HG02763 (cell line): Measurements from ENCODE around the gene PTPRCAP.
"Not testable (repeated sequence)": the region's sequence is repeated elsewhere in the genome, so short reads cannot be mapped to it uniquely, and the experiment has no call there.

ENCODE experiments used
- ATAC-seq: cut with Tn5 transposase; IDR thresholded peaks from one replicate; pipeline ENCODE4 v1.9.1; 2021; ENCODE audit warnings: mild to moderate bottlenecking, moderate library complexity; ENCODE audit not compliant: unreplicated experiment

Gene PTPRCAP

GRCh38 chr11:67428052-67429001 is 9.2 kb downstream of the PTPRCAP start, which contains the start of gene RPS6KB2:
TSS of gene RPS6KB2 (plus strand) at chr11:67428494. CDS start at chr11:67428546, 52 bp downstream.
- peak; percentile 82 for ATAC-seq

DNA sequence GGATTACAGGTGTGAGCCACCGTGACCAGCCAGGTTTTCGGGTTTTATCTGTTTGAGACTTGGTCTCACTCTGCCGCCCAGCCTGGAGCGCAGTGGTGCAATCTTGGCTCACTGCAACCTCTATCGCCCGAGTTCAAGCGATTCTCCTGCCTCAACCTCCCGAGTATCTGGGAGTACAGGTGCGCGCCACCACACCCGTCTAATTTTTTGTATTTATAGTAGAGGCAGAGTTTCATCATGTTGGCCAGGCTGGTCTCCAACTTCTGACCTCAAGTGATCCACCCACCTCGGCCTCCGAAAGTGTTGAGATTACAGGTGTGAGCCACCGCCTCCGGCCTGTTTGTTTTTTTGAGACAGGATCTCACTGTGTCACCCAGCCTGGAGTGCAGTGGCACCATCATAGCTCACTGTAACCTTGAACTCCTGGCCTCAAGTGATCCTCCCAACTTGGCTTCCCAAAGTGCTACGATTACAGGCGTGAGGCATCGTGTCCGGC is 10.1 kb downstream of the PTPRCAP start:
- not testable (repeated sequence) for ATAC-seq

GRCh38 chr11:67423891-67424613 is 13.4 kb downstream of the PTPRCAP start:
- no peak for ATAC-seq

DNA sequence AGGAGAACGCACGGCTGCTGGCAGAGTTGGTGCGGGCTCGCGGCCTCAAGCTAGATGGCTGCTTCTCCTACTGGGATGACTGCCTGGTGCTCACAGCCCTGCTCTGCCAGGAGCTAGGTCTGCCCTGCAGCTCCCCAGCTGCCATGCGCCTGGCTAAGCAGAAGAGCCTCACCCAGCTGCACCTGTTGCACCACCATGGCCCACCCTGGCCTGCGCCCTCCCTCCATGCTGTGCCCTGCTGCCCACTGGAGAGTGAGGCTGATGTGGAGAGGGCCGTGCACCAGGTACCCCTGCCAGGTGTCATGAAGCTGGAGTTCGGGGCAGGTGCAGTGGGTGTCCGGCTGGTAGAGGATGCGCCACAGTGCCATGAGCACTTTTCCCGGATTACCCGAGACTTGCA is 14.0 kb downstream of the PTPRCAP start:
- ATAC-seq: no peak

GRCh38 chr11:67422891-67423290 is 14.6 kb downstream of the PTPRCAP start:
- ATAC-seq: no peak

DNA sequence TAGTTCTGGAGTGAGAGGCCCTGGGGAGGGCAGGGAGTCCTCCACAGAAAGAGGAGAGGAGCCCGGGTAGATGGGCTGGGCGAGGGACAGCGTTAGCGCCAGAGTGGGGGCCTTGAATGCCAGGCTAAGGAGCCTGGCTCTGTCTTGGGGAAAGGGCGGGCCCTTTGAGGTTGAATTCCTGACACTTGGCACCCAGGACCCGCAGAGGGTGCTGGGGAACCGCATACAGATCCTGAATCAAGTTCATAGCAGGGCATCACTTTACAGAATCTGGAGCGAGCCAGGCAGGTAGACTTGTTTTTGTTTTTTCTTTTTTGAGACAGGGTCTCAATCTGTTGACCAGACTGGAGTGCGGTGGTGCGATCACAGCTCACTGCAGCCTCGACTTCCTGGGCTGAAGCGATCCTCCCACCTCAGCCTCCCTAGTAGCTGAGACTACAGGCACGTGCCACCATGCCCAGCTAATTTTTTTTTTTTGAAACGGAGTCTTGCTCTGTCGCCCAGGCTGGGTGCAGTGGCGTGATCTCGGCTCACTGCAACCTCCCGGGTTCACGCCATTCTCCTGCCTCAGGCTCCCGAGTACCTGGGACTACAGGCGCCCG is 16.0 kb downstream of the PTPRCAP start:
- no peak for ATAC-seq

DNA sequence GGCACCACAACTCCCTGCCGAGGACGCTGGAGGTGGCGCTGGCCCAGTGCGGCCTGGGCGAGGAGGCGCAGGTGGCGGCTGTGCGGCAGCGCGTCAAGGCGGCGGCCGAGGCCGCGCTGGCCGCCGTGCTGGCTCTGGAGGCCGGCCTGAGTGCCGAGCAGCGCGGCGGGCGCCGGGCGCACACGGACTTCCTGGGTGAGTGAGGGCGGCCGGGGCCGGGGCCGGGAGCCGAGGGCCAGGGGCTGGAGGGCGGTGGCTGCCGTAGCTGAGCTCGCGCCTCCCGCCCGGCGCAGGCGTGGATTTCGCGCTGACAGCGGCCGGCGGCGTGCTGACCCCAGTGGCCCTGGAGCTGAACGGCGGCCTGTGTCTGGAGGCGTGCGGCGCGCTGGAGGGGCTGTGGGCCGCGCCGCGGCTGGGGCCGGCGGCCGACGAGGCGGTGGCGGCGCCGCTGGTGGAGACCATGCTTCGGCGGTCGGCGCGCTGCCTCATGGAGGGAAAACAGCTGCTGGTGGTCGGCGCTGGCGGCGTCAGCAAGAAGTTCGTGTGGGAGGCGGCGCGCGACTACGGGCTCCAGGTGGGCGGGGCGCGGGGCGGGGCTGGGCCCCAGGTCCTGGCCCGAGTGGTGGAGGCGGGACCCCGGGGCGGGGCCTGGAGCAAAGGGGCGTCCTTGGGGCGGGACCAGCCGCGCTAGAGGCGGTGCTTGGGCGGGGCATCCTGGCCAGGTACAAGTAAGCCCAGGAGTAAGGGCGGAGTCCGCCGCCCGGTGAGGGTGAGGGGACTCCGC is 16.6 kb downstream of the PTPRCAP start:
- ATAC-seq: peak; percentile 76

DNA sequence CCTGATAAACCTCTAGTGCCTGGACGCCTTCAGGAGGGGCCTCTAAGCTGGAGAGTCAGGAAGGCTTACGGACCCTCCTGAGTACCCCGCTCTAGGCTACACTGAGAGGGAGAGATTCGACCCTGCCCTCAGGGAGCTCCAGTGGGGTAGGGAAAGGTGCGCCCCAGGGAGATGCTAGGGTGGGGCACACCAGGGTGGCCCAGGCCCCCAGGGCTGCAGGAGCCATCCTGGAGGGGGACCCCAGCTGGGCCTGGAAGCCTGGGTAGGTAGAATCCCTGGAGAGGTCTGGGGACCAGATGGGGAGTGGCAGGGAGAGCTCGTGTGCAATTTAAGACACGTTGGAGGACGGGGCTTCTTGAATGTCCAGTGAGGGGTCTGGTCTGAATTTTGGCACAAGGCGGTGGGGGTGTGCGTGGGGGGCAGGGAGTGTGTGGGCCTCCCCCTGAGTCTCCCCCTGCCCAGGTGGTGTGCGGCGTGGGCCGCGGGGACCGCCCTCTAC is 17.3 kb downstream of the PTPRCAP start:
- no peak for ATAC-seq

DNA sequence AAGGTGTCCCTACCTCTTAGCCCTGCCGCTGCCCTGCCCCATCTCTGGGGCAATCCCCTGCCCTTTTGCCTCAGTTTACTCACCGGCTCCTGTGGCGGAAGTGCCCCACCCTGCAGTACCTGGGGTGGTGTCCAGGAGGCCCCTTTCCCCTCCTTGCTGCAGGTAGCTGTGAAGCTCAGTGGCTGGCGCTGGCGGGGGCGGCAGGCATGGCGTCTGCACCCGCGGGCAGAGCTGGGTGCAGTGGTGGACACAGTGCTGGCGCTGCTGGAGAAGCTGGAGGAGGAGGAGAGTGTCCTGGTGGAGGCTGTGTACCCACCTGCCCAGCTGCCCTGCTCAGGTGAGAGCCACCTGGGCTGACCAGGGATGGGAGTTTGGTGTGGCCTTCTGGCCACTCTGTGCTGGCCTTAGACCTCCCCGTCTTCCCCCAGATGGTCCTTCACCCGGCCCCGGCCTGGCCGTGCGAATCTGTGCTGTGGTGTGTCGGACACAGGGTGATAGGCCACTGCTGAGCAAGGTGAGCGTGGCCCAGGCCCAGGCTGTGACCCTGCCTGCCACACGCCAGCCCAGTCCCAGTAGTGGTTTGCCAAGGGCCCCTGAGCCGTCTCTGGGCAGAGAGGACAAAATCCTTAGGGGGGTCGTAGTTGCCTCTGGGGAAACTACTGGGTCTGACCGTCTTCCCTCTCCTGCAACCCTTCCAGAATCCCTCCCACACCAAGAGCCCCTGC is 18.0 kb downstream of the PTPRCAP start:
- ATAC-seq: no peak

DNA sequence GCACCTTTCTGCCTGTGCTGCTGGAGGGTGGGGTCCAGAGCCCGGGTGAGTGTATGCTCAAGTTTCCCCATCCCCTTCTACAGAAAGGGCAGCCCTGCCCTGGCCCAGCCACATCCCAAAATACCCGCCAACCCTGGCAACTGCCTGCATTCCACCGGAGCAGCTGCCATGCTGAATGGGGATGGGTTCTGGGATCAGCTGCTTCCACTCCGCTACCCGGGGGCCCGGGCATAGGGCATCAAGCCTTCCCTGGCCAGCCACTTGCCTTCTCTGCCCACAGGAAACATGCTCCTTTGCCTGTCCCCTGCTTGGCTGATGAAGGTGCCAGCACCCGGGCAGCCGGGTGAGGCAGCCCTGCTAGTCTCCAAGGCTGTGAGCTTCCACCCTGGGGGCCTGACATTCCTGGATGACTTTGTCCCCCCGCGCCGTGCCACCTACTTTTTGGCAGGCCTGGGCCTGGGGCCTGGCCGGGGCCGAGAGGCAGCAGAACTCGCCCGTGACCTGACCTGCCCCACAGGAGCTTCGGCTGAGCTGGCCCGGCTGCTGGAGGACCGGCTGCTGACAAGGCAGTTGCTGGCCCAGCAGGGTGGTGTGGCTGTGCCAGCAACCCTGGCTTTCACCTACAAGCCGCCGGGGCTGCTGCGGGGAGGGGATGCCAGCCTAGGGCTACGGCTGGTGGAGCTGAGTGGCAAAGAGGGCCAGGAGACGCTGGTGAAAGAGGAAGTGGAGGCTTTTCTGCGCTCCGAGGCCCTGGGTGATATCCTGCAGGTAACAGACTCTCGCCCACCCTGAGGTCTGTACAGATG is 18.8 kb downstream of the PTPRCAP start:
- ATAC-seq: no peak

DNA sequence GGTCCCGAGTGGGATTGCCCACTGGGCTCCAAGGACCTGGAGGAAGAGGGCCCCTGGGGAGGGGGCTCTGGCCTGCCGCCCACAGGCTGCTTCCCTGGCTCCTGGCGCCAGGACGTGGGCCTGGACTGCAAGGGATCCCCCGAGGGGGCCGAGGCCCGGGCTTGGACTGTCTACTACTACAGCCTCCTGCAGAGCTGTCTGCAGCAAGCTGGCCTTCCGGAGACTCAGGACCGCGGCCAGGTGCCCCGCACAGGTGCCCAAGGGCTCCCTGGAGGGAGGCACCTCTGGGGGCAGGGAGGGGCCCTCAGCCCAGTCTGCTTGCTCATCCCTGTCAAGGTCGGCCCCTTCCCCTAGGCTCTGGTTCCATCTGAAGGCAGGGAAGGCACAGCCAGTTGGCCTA is 20.1 kb downstream of the PTPRCAP start:
- ATAC-seq: no peak

DNA sequence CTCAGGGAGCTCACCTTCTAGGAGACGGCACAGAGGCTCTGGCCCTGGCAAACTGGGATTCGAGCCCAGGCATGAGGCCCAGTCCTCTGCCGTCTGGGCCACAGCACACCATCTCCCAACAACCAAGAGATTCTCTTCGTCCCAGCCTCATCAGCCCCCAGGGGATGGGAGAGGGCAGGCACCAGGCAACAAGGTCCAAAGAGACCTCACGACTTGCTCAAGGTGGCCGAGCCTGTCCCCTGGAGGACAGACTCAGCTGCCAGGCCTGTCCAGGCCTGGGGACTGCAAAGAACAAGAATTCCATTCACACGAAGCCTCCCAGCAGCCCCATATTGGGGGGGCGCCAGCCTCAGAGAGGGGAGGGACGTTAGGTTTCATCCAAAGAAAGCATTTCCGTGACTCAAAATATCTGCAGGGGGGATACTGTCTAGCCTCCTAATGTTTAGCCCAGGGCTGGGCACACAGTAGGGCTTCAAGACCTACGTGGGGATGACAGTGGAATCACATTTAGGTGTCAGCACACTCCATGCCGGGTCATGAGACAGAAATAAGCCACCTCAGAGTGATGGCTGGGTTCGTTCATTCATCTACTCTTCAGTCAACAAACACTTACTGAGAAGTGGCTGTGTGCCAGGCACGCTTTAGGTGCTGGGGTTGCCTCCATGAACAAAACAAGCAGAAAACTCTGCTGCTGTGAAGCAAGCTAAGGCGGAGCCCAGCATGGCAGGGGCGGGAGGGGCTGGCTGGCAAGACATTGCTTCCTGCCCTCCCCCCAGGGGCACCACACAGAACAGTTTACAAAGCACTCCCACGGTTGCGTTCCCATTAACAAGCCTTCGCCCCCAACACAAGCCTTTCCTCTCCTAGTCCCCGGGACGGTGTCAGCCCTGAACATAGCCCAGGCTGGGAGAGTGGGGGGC is 20.8 kb downstream of the PTPRCAP start:
- no peak for ATAC-seq

- no peak for ATAC-seq
Observed at GRCh38 chr11:67415501-67416304, 21.8 kb downstream of the PTPRCAP start, which contains the start of gene CARNS1. TSS of gene CARNS1 (plus strand) at chr11:67415678. CDS start at chr11:67416200, 522 bp downstream.

DNA sequence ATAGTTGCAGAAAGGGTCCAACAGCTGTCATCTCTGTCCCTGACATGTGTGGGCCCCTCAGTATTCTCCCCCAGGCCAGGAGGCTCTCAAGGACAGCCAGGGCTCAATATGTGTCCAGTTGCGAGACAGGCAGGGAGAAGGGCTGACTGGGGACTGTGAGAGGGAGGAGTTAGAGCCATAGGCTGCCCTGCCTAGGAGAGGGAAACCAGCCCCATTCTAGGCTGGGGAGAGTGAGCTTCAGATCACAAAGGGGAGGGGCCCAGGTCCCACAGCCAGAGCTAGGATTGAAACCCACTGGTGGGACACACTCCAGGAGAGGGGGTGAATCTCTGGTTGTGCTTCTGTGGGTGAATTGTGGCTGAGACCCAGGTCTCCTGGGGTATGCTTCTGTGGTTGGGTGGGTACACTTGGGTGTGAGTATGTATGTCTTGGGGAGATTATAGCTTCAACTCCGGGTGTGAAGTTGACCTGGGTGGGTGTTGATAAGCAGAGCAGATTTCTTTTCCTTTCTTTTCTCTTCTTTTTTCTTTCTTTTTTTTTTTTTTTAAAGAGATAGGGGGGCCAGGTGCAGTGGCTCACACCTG is 24.1 kb downstream of the PTPRCAP start:
- no peak for ATAC-seq

DNA sequence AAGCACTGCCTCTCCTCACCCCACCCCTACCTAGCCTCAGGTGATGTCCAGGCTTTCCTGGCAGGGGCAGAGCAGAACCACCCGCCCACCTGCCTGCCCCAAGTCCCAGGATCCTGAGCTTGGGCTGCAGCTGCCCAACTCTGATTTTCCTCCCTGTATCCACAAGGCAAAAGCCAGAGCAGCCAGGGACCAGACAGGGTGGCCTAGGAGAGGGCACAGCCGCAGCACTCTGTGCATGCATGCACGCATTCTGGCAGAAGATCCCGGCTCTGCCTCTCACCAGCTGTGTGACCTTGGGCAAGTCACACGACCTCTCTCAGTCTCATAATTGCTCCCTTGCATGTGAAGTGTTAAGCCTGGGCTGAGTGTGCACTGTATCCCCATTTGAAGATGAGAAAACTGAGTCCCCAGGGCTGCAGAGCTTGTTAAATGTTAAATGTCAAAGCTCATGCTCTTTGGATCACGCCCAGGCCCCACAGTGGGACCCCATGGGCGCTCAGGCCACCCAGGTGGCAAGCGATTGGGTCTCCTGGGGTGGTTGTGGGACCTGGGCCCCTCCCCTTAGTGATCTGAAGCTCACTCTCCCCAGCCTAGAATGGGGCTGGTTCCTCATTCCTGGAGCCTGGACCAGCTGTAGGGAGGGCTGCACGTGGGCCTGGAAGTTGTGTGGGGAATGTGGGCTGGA is 24.8 kb downstream of the PTPRCAP start:
- ATAC-seq: no peak

DNA sequence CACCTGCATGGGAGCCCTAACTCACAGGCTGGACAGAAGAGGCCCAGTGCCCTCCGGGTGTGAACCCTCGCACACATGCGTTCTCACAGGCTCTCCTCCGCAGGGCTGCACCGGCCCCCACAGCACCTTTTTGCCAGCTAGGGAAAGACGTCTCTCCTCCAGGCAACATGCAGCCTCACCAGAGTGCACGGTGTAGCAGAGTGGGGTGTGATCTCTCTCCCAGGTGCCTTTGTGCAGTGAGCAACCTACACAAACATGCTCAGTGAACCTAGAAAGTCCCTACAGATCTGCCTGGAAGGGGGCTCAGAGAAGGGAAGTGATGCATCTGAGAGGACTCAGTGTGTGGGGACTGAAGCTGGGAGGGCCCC is 25.7 kb downstream of the PTPRCAP start:
- no peak for ATAC-seq
